Brain microvascular endothelial cell (primary cell): ENCODE data around the gene MEGF10.

Source experiments
- DNase-seq: peaks from one replicate; pipeline ENCODE4 v3.0.0-alpha.2; 2020
- H3K27ac ChIP-seq: fragments of 250-450 bp; sonication (Bioruptor Pico); 2 replicates; pipeline ENCODE4 v1.5.1; 2020; ENCODE audit warnings: mild to moderate bottlenecking, moderate library complexity
- H3K27me3 ChIP-seq: fragments of 250-450 bp; sonication (Bioruptor Pico); replicated peaks from 2 replicates; pipeline ENCODE4 v1.5.1; 2020; ENCODE audit warnings: mild to moderate bottlenecking
- H3K36me3 ChIP-seq: fragments of 250-450 bp; sonication (Bioruptor Pico); replicated peaks from 2 replicates; pipeline ENCODE4 v1.5.1; 2020; ENCODE audit warnings: mild to moderate bottlenecking
- H3K4me3 ChIP-seq: 2 replicates; pipeline ENCODE4 v1.5.1; 2011; ENCODE audit warnings: low read depth, mild to moderate bottlenecking, control low read depth, low read length, moderate library complexity
- in situ Hi-C: cut with HindIII; loops from 2 replicates; pipeline ENCODE4 v1.10.0; 2017; ENCODE audit warnings: low sequenced_read_pairs, low pct_ligation_motif_present
- TF ChIP-seq, protein P1 (sequence below): IDR thresholded peaks from 2 replicates; pipeline ENCODE4 v1.5.1; 2011; ENCODE audit warnings: low read depth, mild to moderate bottlenecking, moderate library complexity, low read length, control low read depth, inconsistent platforms; ENCODE audit errors: missing control alignments

The MEGF10 gene

DNA sequence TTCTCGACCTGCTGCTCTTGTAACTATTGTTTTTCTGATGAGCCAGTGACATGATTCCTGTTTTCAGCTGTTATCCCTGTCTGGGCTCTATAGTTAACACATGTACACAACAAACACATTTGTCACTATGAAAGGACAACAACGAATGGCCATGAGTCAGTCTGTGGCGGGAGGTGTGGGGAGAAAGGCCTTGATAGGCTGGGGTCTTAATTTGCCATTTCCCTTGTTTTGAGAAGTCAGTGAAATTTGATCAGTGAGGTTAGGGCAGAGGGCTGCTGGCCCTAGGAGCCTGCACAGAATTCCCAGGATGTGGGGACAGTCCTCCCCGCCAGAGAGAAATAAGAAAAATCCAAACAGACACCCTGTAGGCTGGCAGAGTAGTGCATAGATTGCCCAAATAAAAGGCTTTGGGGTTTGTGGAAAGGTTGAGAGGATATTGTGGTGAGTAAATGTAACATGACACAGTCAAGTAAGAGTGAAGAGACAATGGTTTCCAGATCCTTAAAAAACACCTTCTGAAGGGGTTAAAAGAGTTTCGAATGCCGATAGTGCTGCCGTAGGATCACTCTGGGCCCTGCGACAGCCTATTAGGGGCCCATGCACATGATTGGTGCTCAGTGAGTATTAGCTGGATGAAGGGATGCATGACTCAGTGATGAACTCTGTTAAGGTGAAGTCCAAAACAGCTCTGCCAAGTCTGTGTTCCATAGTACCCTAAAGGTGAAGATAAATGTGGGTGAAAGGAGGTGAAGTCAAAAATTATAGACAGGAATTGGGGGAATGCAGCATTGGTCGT is 115.9 kb downstream of the MEGF10 start:
- DNase-seq: no peak
- TF ChIP-seq, protein P1, sequence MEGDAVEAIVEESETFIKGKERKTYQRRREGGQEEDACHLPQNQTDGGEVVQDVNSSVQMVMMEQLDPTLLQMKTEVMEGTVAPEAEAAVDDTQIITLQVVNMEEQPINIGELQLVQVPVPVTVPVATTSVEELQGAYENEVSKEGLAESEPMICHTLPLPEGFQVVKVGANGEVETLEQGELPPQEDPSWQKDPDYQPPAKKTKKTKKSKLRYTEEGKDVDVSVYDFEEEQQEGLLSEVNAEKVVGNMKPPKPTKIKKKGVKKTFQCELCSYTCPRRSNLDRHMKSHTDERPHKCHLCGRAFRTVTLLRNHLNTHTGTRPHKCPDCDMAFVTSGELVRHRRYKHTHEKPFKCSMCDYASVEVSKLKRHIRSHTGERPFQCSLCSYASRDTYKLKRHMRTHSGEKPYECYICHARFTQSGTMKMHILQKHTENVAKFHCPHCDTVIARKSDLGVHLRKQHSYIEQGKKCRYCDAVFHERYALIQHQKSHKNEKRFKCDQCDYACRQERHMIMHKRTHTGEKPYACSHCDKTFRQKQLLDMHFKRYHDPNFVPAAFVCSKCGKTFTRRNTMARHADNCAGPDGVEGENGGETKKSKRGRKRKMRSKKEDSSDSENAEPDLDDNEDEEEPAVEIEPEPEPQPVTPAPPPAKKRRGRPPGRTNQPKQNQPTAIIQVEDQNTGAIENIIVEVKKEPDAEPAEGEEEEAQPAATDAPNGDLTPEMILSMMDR: no peak

DNA sequence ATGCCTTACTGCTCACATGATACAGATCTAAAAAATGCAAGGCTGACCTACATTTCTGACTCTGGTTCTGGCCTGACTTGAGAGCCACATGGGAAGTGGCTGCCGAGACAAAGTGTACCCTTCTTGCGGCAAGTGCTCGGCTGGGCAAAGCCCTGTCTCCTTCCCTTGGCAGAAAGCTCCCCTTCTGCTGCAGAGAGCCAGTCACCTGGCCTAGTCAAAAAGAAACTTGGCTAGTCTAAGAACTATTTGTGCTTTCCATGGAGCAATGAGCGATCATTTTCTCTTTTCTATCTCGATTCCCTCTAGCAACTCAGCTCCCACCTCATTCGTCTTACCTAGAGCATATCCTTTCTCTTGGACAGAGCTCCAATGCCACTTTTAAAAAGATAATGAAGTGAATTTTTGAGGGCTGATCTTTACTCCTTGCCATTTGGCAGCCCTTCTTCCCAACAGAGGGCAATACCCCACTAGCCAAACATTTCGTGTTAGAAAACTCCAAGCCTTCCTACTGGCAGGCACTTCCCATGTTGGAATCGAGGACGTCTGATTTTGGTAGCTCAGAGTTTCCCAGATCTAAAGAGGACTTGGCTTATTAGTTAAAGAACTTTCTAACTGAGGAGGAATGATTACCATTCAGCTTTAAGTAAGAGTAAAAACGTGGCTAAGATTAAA is 118.8 kb downstream of the MEGF10 start:
- H3K27me3 ChIP-seq: no peaks in the 10 kb centered on the region
- H3K4me3 ChIP-seq: no peak overlapping the region
- H3K27ac ChIP-seq: no peak overlapping the region
- TF ChIP-seq, protein P1: no peak
- no peaks in the 10 kb centered on the region for H3K36me3 ChIP-seq
- no peak for DNase-seq
- in situ Hi-C loops: no loop called here

More for the DNA sequence above, 115.9 kb downstream of the MEGF10 start:
- H3K4me3 ChIP-seq: no peak overlapping the region
- H3K36me3 ChIP-seq: no peaks in the 10 kb centered on the region
- no peak overlapping the region for H3K27ac ChIP-seq
- in situ Hi-C loops: no loop called here
- H3K27me3 ChIP-seq: no peaks in the 10 kb centered on the region

DNA sequence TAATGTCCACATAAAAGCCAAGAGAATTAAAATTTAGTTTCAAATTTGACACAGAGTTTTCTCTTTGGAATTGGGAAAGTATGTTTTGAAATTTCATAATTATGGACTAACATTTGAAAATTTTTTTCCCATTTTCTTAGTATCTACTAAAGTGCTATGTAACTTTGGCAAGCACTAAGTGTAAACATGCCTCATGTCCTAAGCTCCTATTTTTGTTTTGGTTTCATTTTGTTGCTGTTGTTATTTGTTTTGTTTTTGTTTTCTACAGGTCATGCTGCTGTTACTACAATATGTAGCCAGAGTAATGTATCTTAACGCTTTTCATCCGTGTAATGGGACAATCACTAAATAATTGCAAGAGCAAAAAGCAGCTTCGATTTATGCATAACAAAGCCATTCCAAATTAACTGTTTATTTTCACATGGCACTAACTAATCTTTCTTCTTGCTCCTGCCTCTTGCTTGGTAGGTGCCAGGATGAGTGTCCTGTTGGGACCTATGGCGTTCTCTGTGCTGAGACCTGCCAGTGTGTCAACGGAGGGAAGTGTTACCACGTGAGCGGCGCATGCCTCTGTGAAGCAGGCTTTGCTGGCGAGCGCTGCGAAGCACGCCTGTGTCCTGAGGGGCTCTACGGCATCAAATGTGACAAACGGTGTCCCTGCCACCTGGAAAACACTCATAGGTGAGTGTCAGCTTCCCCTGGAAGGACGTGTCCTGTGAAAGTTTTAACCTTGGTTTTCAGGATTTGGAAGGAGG is 119.5 kb downstream of the MEGF10 start:
- no peak overlapping the region for H3K27ac ChIP-seq
- no peaks in the 10 kb centered on the region for H3K27me3 ChIP-seq
- no peaks in the 10 kb centered on the region for H3K36me3 ChIP-seq
- H3K4me3 ChIP-seq: no peak overlapping the region
- TF ChIP-seq, protein P1: no peak
- DNase-seq: no peak
- in situ Hi-C loops: no loop called here

DNA sequence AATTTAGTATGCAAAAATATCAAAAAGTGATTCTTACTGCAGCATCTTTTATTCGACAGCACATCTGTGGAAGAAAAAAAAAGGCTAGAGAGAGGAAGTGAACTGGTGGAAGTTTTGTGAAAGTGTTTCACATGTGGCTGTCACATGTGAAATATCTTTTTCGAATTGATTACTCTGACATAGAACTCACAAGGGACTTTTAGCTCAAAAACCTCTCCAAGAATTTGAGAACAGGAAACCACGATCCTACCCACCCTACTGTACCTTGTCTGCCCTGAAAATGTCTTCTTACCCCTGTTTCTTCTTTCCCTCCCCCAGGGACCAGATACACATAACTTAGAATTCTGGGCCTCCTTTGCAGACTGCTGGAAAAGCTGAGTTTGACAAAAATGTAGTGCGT is 120.4 kb downstream of the MEGF10 start:
- in situ Hi-C loops: no loop called here
- H3K27me3 ChIP-seq: no peaks in the 10 kb centered on the region
- no peak for DNase-seq
- H3K36me3 ChIP-seq: no peaks in the 10 kb centered on the region
- TF ChIP-seq, protein P1: no peak
- no peak overlapping the region for H3K27ac ChIP-seq
- no peak overlapping the region for H3K4me3 ChIP-seq

DNA sequence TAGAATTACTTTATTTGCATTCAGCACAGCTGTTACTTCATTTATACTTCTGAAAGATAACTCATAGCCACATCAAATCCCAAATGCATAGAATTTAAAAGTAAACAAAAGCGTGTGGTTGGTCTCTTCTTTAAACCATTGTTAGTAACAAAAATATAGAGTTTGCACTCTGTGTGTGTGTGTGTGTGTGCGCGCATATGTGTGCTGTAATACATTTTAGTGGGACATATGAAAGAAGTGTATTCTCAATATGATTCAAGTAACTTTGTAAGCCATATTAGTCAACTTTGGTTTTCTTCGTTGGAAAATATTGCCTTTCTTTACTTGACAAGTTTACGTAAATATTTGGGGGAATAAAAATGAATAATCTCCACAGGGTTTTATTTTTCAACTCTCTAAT is 120.8 kb downstream of the MEGF10 start:
- no peak overlapping the region for H3K4me3 ChIP-seq
- no peaks in the 10 kb centered on the region for H3K27me3 ChIP-seq
- no peak for DNase-seq
- in situ Hi-C loops: no loop called here
- H3K36me3 ChIP-seq: no peaks in the 10 kb centered on the region
- no peak overlapping the region for H3K27ac ChIP-seq
- TF ChIP-seq, protein P1: no peak
